ENCODE results near the gene POGZ. TPM values are rescaled to one million over a fixed set of nuclear protein-coding genes. Genes with fewer than 3 reads are reported as not detected.
A peak's percentile ranks its signal among the peaks of the same experiment; 100 is the strongest.

The POGZ gene
- total RNA-seq, 6 experiments from 2014 or later, result 13.5 to 44.9 (median 29.9) TPM

- DNase-seq (no peak), ATAC-seq (no peak)
- 68% methylated on average over 3 of the region's 3 CpGs for WGBS (ENCODE audit: insufficient coverage, low coverage, low lambda C conversion rate, missing lambda C conversion rate)
- Histone ChIP-seq H3K36me3 (no peaks in the 10 kb centered on the region), H3K4me3 (no peak overlapping the region), H3K4me1 (no peaks in the 10 kb centered on the region), H3K9me3 (no peaks in the 10 kb centered on the region), H3K27ac (no peak overlapping the region), H3K27me3 (no peaks in the 10 kb centered on the region)
- no peak for TF ChIP-seq POLR2A (IDR thresholded peaks at IDR 0.05)
- no peak for TF ChIP-seq CTCF (IDR thresholded peaks at IDR 0.05)
- intact Hi-C loops (cut with DNase I), result no loop called here
Measured at GRCh38 chr1:151504252-151504651, 45.0 kb upstream of the POGZ start.

GRCh38 chr1:151502859-151503780 lies 43.8 kb upstream of the POGZ start:
- H3K27me3 ChIP-seq, result no peaks in the 10 kb centered on the region
- no peak for ATAC-seq

GRCh38 chr1:151502035-151502700 lies 42.9 kb upstream of the POGZ start:
- no peaks in the 10 kb centered on the region for H3K27me3 ChIP-seq
- no peak for DNase-seq
- no peaks in the 10 kb centered on the region for H3K36me3 ChIP-seq
- H3K9me3 ChIP-seq, result no peaks in the 10 kb centered on the region
- no peak overlapping the region for H3K27ac ChIP-seq
- 47% methylated on average over 5 of the region's 5 CpGs for WGBS (ENCODE audit: insufficient coverage, low coverage, low lambda C conversion rate, missing lambda C conversion rate)
- no peak for TF ChIP-seq CTCF (IDR thresholded peaks at IDR 0.05)
- no peak for TF ChIP-seq POLR2A (IDR thresholded peaks at IDR 0.05)
- no peak overlapping the region for H3K4me3 ChIP-seq
- ATAC-seq, result no peak
- no peaks in the 10 kb centered on the region for H3K4me1 ChIP-seq
- intact Hi-C loops (cut with DNase I), result no loop called here

More at GRCh38 chr1:151502859-151503780, 43.8 kb upstream of the POGZ start:
- no peak overlapping the region for H3K4me3 ChIP-seq
- H3K36me3 ChIP-seq, result no peaks in the 10 kb centered on the region
- WGBS (ENCODE audit: insufficient coverage, low coverage, low lambda C conversion rate, missing lambda C conversion rate), result 54% methylated on average over 7 of the region's 7 CpGs
- TF ChIP-seq CTCF (IDR thresholded peaks at IDR 0.05), result no peak
- no peak for TF ChIP-seq POLR2A (IDR thresholded peaks at IDR 0.05)
- intact Hi-C loops (cut with DNase I), result no loop called here
- no peaks in the 10 kb centered on the region for H3K4me1 ChIP-seq
- no peak for DNase-seq
- H3K9me3 ChIP-seq, result no peaks in the 10 kb centered on the region
- H3K27ac ChIP-seq, result no peak overlapping the region

DNA sequence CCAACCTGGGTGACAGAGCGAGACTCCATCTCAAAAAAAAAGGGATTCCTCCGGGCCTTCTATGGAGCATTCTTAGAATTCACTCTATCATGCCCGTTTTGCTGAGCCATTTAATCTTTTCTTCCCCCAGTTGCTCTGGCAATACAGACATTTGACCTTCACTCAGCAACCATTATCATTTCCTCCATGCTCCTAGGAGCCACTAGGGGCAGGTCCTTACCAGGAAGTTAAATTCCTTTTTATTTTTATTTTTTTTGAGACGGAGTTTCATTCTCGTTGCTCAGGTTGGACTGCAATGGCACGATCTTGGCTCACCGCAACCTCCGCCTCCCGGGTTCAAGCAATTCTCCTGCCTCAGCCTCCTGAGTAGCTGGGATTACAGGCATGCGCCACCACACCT lies 42.2 kb upstream of the POGZ start:
- intact Hi-C loops (cut with DNase I), result no loop called here
- peak in 1 of 4 donors; percentile 28 for ATAC-seq
- 64% methylated on average over 9 of the region's 10 CpGs for WGBS (ENCODE audit: insufficient coverage, low coverage, low lambda C conversion rate, missing lambda C conversion rate)
- no peak for DNase-seq
- Histone ChIP-seq H3K36me3 (no peaks in the 10 kb centered on the region), H3K27ac (no peak overlapping the region), H3K9me3 (no peaks in the 10 kb centered on the region), H3K27me3 (no peaks in the 10 kb centered on the region), H3K4me1 (no peaks in the 10 kb centered on the region), H3K4me3 (no peak overlapping the region)
- TF ChIP-seq CTCF (IDR thresholded peaks at IDR 0.05) (peak in 1 of 4 donors; percentile 9), POLR2A (IDR thresholded peaks at IDR 0.05) (no peak)
